Thoracic aorta (tissue), 2 donors: Measurements from ENCODE around the gene LNPEP. TPM values are rescaled to one million over a fixed set of nuclear protein-coding genes. Genes with fewer than 3 reads are reported as not detected.
"Not testable (repeated sequence)": the region's sequence is repeated elsewhere in the genome, so short reads cannot be mapped to it uniquely, and the experiment has no call there.

Experiments used
- ATAC-seq: fragments of 150-250 bp; one replicate; pipeline ENCODE4 v1.8.0; 2017; ENCODE audit warnings: low read depth; ENCODE audit not compliant: insufficient number of reproducible peaks, low FRiP score
- DNase-seq: peaks from one replicate; pipeline ENCODE4 v3.0.0-alpha.2; 2020; ENCODE audit warnings: low spot score
- H3K27ac ChIP-seq, 2 donors: fragments of 200-600 bp; sonication (generic); 1 replicate in 1 of 2; 2 replicates in 1 of 2; pipeline ENCODE4 v1.5.1; 2016; ENCODE audit warnings: mild to moderate bottlenecking in 2 of 2, moderate library complexity in 2 of 2
- H3K27me3 ChIP-seq: fragments of 200-600 bp; sonication (generic); replicated peaks from 2 replicates; pipeline ENCODE4 v1.6.0; 2016; ENCODE audit warnings: mild to moderate bottlenecking; ENCODE audit not compliant: insufficient read depth
- H3K36me3 ChIP-seq: fragments of 200-600 bp; sonication (generic); one replicate; pipeline ENCODE4 v1.5.1; 2016
- H3K4me1 ChIP-seq, 2 donors: fragments of 200-600 bp; sonication (generic); 1 replicate in 1 of 2; 2 replicates in 1 of 2; pipeline versions ENCODE4 v1.5.1 to v1.6.0; 2016; ENCODE audit warnings: low read depth in 2 of 2, mild to moderate bottlenecking in 1 of 2; ENCODE audit not compliant: control insufficient read depth in 1 of 2
- H3K4me3 ChIP-seq: fragments of 200-600 bp; sonication (generic); 2 replicates; pipeline ENCODE4 v1.5.1; 2016; ENCODE audit warnings: mild to moderate bottlenecking
- H3K9me3 ChIP-seq: fragments of 200-600 bp; sonication (generic); 2 replicates; pipeline ENCODE4 v1.5.1; 2016
- CTCF ChIP-seq: fragments of 200-600 bp; sonication (generic); IDR thresholded peaks from one replicate; pipeline ENCODE4 v1.5.1; 2019; ENCODE audit warnings: antibody characterized with exemption
- total RNA-seq, 2 donors: library from RNA; depleted of rRNA; stranded (reverse); fragments of >200 nt; gene quantifications; one replicate each; pipeline versions ENCODE4 v1.1.0 to v1.2.3, GENCODE V29; 2016

The LNPEP gene
- total RNA-seq, 2 donors from 2014 or later: 55.0 to 74.6 TPM

- H3K9me3 ChIP-seq: no peaks in the 10 kb centered on the region
Observed at GRCh38 chr5:97077246-97077645, 141.4 kb downstream of the LNPEP start.

DNA sequence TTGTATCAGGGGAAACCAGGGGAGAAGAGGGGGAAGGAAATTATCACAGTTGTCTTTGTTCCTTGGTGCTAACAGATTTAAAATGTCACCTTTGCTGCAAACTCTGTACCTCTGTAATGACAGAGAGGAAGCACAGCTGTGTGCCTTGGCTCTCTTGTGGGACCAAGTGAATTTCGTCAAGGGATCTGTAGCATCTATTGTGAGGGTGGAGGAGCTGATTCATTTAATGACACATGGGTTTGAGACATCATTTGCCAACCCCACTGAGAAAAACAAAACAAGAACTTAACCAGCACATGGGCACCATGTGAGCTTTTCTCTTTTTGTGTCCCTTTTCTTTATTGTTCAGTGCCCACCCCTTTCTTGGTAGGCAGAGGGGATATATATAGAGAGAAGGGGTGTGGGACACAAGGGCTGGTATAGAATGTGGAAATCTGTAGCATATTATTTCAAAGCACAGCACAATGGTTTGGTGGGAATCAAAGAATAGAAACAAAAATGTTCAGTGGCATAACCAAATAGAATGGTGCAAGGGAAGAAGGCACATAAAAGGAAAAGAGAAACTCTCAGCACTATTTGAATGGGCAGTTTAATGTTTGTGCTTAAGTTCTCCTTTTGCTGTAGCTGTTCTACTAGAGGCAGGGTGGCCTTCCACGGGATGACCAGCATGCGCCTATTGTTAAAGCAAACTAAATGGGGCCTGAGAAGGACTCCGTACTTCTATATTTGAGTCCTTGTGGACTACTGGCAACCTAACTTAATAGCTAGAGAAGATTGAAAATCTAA is 143.3 kb downstream of the LNPEP start:
- H3K4me1 ChIP-seq: no peaks in the 10 kb centered on the region
- DNase-seq (no peak), ATAC-seq (no peak)
- no peaks in the 10 kb centered on the region for H3K27me3 ChIP-seq
- H3K36me3 ChIP-seq: no peaks in the 10 kb centered on the region
- H3K27ac ChIP-seq: no peak overlapping the region
- no peaks in the 10 kb centered on the region for H3K9me3 ChIP-seq
- TF ChIP-seq CTCF: no peak
- no peak overlapping the region for H3K4me3 ChIP-seq

More at GRCh38 chr5:97077246-97077645, 141.4 kb downstream of the LNPEP start:
- Histone ChIP-seq H3K27ac (no peak overlapping the region), H3K4me1 (peaks cover 0 to 4% of the 10 kb centered on the region in 2 donors), H3K27me3 (no peaks in the 10 kb centered on the region), H3K36me3 (no peaks in the 10 kb centered on the region), H3K4me3 (no peak overlapping the region)
- DNase-seq (no peak), ATAC-seq (no peak)
- no peak for TF ChIP-seq CTCF

- H3K4me3 ChIP-seq, H3K4me1 ChIP-seq, H3K9me3 ChIP-seq, ATAC-seq, H3K27me3 ChIP-seq, H3K36me3 ChIP-seq, H3K27ac ChIP-seq, DNase-seq: not testable (repeated sequence)
Observed at GRCh38 chr5:97084782-97085458, 149.0 kb downstream of the LNPEP start.

DNA sequence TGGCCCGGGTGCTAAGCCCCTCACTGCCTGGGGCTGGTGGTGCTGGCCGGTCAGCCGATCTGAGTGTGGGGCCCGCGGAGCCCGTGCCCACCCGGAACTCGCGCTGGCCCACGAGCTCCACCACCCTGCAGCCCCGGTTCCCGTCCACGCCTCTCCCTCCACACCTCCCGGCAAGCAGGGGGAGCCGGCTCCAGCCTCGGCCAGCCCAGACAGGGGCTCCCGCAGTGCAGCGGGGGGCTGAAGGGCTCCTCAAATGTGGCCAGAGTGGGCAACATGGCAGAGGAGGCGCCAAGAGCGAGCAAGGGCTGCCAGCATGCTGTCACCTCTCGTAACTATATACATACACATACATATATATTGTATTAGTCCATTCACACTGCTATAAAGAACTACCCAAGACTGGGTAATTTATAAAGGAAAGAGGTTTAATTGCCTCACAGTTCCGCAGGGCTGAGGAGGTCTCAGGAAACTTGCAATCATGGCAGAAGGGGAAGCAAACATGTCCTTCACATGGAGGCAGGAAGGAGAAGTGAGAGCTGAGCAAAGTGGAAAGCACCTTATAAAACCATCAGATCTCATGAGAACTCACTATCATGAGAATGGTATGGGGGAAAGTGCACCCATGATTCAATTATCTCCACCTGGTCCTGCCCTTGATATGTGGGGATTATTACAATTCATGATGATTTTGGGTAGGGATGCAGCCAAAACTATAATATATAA is 149.7 kb downstream of the LNPEP start:
- Histone ChIP-seq H3K27me3 (no peaks in the 10 kb centered on the region), H3K9me3 (no peaks in the 10 kb centered on the region), H3K36me3 (no peaks in the 10 kb centered on the region), H3K4me3 (no peak overlapping the region), H3K4me1 (no peaks in the 10 kb centered on the region), H3K27ac (no peak overlapping the region)
- no peak for ATAC-seq
- no peak for DNase-seq
- TF ChIP-seq CTCF: no peak

Other genes starting within 250 kb of the LNPEP start
- 10 to 100 TPM; 24.9 to 52.8 TPM for gene ERAP1, start 128.1 kb upstream of the LNPEP start, total RNA-seq
- 10 to 100 TPM; 15.8 to 18.3 TPM for gene ERAP2, start 59.6 kb upstream of the LNPEP start, total RNA-seq
- gene LIX1, start 206.5 kb downstream of the LNPEP start, total RNA-seq: not detected
- gene RIOK2, start 247.2 kb downstream of the LNPEP start, total RNA-seq: 10 to 100 TPM; 10.4 to 33.5 TPM